Activated CD4-positive, alpha-beta T cell treated with anti-CD3 and anti-CD28 coated beads, Interleukin-2, amount 10 ng/mL, durations not matched to agents 24 days and 14 days (primary cell): ENCODE measurements around the gene CLK3. TPM values are rescaled to one million over a fixed set of nuclear protein-coding genes. Genes with fewer than 3 reads are reported as not detected.
A peak's percentile ranks its signal among the peaks of the same experiment; 100 is the strongest.
"Not testable (repeated sequence)": the region's sequence is repeated elsewhere in the genome, so short reads cannot be mapped to it uniquely, and the experiment has no call there.

Experiments
- DNase-seq: peaks from one replicate; pipeline ENCODE4 v3.0.0; 2022
- H3K27ac Mint-ChIP-seq: one replicate; pipeline ENCODE4 v1.8.0; 2022; ENCODE audit warnings: mild to moderate bottlenecking, mixed read lengths
- H3K27me3 Mint-ChIP-seq: one replicate; pipeline ENCODE4 v1.8.0; 2022; ENCODE audit warnings: mixed read lengths
- H3K36me3 Mint-ChIP-seq: one replicate; pipeline ENCODE4 v1.8.0; 2022; ENCODE audit warnings: low read depth, mild to moderate bottlenecking, mixed read lengths
- H3K4me1 Mint-ChIP-seq: one replicate; pipeline ENCODE4 v1.8.0; 2021; ENCODE audit warnings: mixed read lengths
- H3K4me3 Mint-ChIP-seq: one replicate; pipeline ENCODE4 v1.8.0; 2022; ENCODE audit warnings: mild to moderate bottlenecking, moderate library complexity, mixed read lengths
- H3K9me3 Mint-ChIP-seq: one replicate; pipeline ENCODE4 v1.8.0; 2021; ENCODE audit warnings: mixed read lengths
- intact Hi-C: fragments of 100-400 bp; cut with micrococcal nuclease; formaldehyde crosslinking; loops from one replicate; pipeline ENCODE4 v1.15.1; 2023
- total RNA-seq: library from RNA; stranded (reverse); gene quantifications from 2 replicates; pipeline ENCODE4 v1.2.3, GENCODE V29; 2022

CLK3 gene
- total RNA-seq, 1 donor from 2014 or later, result 113 TPM

DNA sequence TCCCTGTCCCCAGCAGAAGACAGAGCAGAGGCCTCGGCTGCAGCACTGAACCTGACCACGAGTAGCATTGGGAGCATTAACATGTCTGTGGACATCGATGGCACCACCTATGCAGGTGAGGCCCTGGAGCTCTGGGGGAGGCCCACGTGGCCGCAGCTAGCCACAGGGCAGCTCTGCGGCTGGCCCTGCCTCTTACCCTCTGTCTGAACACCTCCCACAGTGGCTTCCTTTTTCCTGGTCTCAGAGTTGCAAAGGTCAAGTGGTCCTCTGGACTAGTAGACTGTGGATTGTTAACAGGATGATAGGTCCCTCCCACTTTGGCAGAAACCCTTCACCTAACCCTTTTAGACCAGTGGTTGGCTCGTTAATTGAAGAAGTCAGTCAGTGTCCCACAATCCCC is 22.5 kb upstream of the CLK3 start:
- intact Hi-C loops, result no loop called here
- Mint-ChIP-seq H3K4me3 (no peak overlapping the region), H3K27me3 (no peaks in the 10 kb centered on the region), H3K27ac (peak overlapping the region; percentile 34), H3K4me1 (peaks cover 8% of the 10 kb centered on the region), H3K9me3 (no peaks in the 10 kb centered on the region), H3K36me3 (peaks cover 46% of the 10 kb centered on the region)
- no peak for DNase-seq

GRCh38 chr15:74594455-74594854 is 21.2 kb upstream of the CLK3 start:
- intact Hi-C loops, result no loop called here
- no peaks in the 10 kb centered on the region for H3K27me3 Mint-ChIP-seq

GRCh38 chr15:74595271-74595670 is 20.4 kb upstream of the CLK3 start:
- Mint-ChIP-seq H3K4me3 (no peak overlapping the region), H3K27me3 (no peaks in the 10 kb centered on the region), H3K4me1 (peaks cover 20% of the 10 kb centered on the region), H3K36me3 (peaks cover 41% of the 10 kb centered on the region), H3K9me3 (no peaks in the 10 kb centered on the region), H3K27ac (peak overlapping the region; percentile 30)
- intact Hi-C loops, result no loop called here
- no peak for DNase-seq

More at GRCh38 chr15:74594455-74594854, 21.2 kb upstream of the CLK3 start:
- Mint-ChIP-seq H3K36me3 (peaks cover 47% of the 10 kb centered on the region), H3K27ac (no peak overlapping the region), H3K4me3 (no peak overlapping the region), H3K9me3 (no peaks in the 10 kb centered on the region), H3K4me1 (peaks cover 19% of the 10 kb centered on the region)
- DNase-seq, result peak; percentile 56

GRCh38 chr15:74596736-74597135 is 18.9 kb upstream of the CLK3 start:
- Mint-ChIP-seq H3K36me3 (peaks cover 33% of the 10 kb centered on the region), H3K4me1 (peaks cover 20% of the 10 kb centered on the region)
- H3K27me3 Mint-ChIP-seq, H3K9me3 Mint-ChIP-seq, H3K4me3 Mint-ChIP-seq, intact Hi-C loops, DNase-seq, H3K27ac Mint-ChIP-seq: not testable (repeated sequence)

- H3K4me3 Mint-ChIP-seq, H3K9me3 Mint-ChIP-seq, H3K27me3 Mint-ChIP-seq, H3K27ac Mint-ChIP-seq, intact Hi-C loops, DNase-seq: not testable (repeated sequence)
- H3K36me3 Mint-ChIP-seq, result peaks cover 29% of the 10 kb centered on the region
- H3K4me1 Mint-ChIP-seq, result peaks cover 20% of the 10 kb centered on the region
Observed at GRCh38 chr15:74597146-74597705, 18.4 kb upstream of the CLK3 start.

GRCh38 chr15:74598126-74598842 is 17.4 kb upstream of the CLK3 start:
- peak overlapping the region; percentile 95 for H3K4me3 Mint-ChIP-seq
- H3K9me3 Mint-ChIP-seq, result no peaks in the 10 kb centered on the region
- no peaks in the 10 kb centered on the region for H3K27me3 Mint-ChIP-seq
- H3K27ac Mint-ChIP-seq, result peak overlapping the region; percentile 98
- H3K36me3 Mint-ChIP-seq, result peaks cover 21% of the 10 kb centered on the region
- DNase-seq, result peak; percentile 97
- peaks cover 20% of the 10 kb centered on the region for H3K4me1 Mint-ChIP-seq
- intact Hi-C loops, result loop anchor here (1.0 to 2.0 kb wide), 2 partner anchors 16 to 57 kb away; partner anchors contain the start of gene ARID3B

GRCh38 chr15:74599156-74599555 is 16.5 kb upstream of the CLK3 start:
- Mint-ChIP-seq H3K36me3 (peaks cover 17% of the 10 kb centered on the region), H3K4me3 (peak overlapping the region; percentile 95), H3K27ac (peak overlapping the region; percentile 51), H3K9me3 (no peaks in the 10 kb centered on the region), H3K27me3 (no peaks in the 10 kb centered on the region), H3K4me1 (peaks cover 20% of the 10 kb centered on the region)
- intact Hi-C loops, result loop anchor here (2.0 kb wide), 1 partner anchor 58 kb away; the partner anchor contains the start of gene ARID3B
- no peak for DNase-seq

GRCh38 chr15:74603026-74603788 is 12.4 kb upstream of the CLK3 start:
- H3K4me3 Mint-ChIP-seq, result no peak overlapping the region
- DNase-seq, result no peak
- H3K4me1 Mint-ChIP-seq, result peaks cover 12% of the 10 kb centered on the region
- peaks cover 2% of the 10 kb centered on the region for H3K36me3 Mint-ChIP-seq
- H3K9me3 Mint-ChIP-seq, result no peaks in the 10 kb centered on the region
- no peak overlapping the region for H3K27ac Mint-ChIP-seq
- intact Hi-C loops, result no loop called here
- H3K27me3 Mint-ChIP-seq, result no peaks in the 10 kb centered on the region

GRCh38 chr15:74603789-74604705 is 11.6 kb upstream of the CLK3 start:
- Mint-ChIP-seq H3K9me3 (no peaks in the 10 kb centered on the region), H3K36me3 (no peaks in the 10 kb centered on the region), H3K4me3 (no peak overlapping the region), H3K27me3 (no peaks in the 10 kb centered on the region), H3K4me1 (peaks cover 5% of the 10 kb centered on the region), H3K27ac (no peak overlapping the region)
- no peak for DNase-seq
- intact Hi-C loops, result no loop called here

DNA sequence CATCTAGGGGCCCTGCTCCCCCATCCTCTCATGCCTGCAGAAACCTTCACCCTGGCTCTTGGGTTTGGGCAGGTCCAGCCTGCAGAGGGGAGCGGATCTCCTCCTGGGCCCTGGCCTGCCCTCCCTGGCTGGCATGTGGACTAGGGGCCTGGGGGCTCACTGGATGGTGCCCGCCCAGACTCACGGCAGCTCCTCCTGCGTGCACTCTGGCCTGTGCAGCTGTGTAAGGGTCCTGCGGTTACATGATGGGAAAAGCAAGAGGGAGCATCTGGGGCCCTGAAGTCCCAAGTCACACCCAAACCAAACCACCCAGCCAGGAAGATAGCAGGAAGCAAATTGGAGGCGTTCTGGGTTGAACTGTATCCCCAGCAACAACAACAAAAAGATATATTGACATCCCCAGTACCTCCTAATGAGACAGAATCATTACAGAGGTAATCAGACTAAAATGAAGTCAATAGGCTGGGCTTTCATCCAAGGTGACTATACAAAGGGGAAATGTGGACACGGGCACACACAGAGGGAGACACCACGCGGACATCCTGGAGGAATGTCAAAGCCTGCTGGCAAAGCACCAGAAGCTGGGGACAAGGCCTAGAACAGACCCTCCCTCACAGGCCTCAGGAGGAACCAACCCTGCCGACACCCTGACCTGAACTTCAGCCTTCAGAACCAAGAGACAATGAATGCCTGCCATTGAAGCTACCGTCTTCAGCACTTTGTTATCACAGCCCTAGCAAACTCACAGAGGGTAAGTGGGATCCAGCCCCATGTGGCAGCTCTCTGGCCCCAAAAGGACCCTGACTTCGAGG is 10.4 kb upstream of the CLK3 start:
- Mint-ChIP-seq H3K4me3 (no peak overlapping the region), H3K27ac (no peak overlapping the region), H3K4me1 (no peaks in the 10 kb centered on the region), H3K27me3 (no peaks in the 10 kb centered on the region), H3K36me3 (no peaks in the 10 kb centered on the region), H3K9me3 (no peaks in the 10 kb centered on the region)
- intact Hi-C loops, result no loop called here
- no peak for DNase-seq

GRCh38 chr15:74605795-74606150 is 9.9 kb upstream of the CLK3 start:
- no peak for DNase-seq
- Mint-ChIP-seq H3K4me3 (no peak overlapping the region), H3K4me1 (no peaks in the 10 kb centered on the region), H3K27ac (no peak overlapping the region), H3K36me3 (no peaks in the 10 kb centered on the region), H3K9me3 (no peaks in the 10 kb centered on the region), H3K27me3 (no peaks in the 10 kb centered on the region)
- intact Hi-C loops, result no loop called here

GRCh38 chr15:74608786-74609185 is 6.8 kb upstream of the CLK3 start:
- H3K9me3 Mint-ChIP-seq, result no peaks in the 10 kb centered on the region
- H3K27ac Mint-ChIP-seq, result no peak overlapping the region
- H3K27me3 Mint-ChIP-seq, result no peaks in the 10 kb centered on the region
- peaks cover 7% of the 10 kb centered on the region for H3K4me1 Mint-ChIP-seq
- no peak overlapping the region for H3K4me3 Mint-ChIP-seq
- intact Hi-C loops, result no loop called here
- no peak for DNase-seq
- H3K36me3 Mint-ChIP-seq, result no peaks in the 10 kb centered on the region

GRCh38 chr15:74609938-74610301 is 5.7 kb upstream of the CLK3 start:
- Mint-ChIP-seq H3K27ac (no peak overlapping the region), H3K4me3 (no peak overlapping the region), H3K9me3 (no peaks in the 10 kb centered on the region), H3K36me3 (no peaks in the 10 kb centered on the region), H3K27me3 (no peaks in the 10 kb centered on the region), H3K4me1 (peaks cover 10% of the 10 kb centered on the region)
- intact Hi-C loops, result loop anchor here (10.0 kb wide), 1 partner anchor 325 kb away; the partner anchor contains the start of gene COX5A
- no peak for DNase-seq
